GM12891 (cell line): ENCODE measurements around the gene TAF4B.

Experiments used
- POLR2A ChIP-seq: IDR thresholded peaks from 2 replicates; pipeline ENCODE4 v1.6.1; 2011; ENCODE audit warnings: low read depth, low read length, control low read depth
- POLR2AphosphoS5 ChIP-seq: IDR thresholded peaks from 2 replicates; pipeline ENCODE4 v1.6.1; 2011; ENCODE audit warnings: low read depth, low read length, control low read depth
- SPI1 ChIP-seq: IDR thresholded peaks from 2 replicates; pipeline ENCODE4 v1.6.1; 2011; ENCODE audit warnings: low read depth, low read length, control low read depth
- TAF1 ChIP-seq: IDR thresholded peaks from 2 replicates; pipeline ENCODE4 v1.6.1; 2011; ENCODE audit warnings: low read depth, low read length, control low read depth

GRCh38 chr18:26357960-26358359, 131.7 kb downstream of the TAF4B start:
- no peak for TF ChIP-seq POLR2AphosphoS5
- no peak for TF ChIP-seq TAF1
- TF ChIP-seq POLR2A, result no peak
- TF ChIP-seq SPI1, result no peak
